Stimulated activated CD4-positive, alpha-beta T cell treated with anti-CD3 and anti-CD28 coated beads, Interleukin-4, amount 100 ng/mL, for 1 hour (primary cell): ENCODE measurements around the gene SPTLC3.

ENCODE experiments used
- DNase-seq: peaks from one replicate; pipeline ENCODE4 v3.0.0-alpha.2; 2020

Gene SPTLC3

DNA sequence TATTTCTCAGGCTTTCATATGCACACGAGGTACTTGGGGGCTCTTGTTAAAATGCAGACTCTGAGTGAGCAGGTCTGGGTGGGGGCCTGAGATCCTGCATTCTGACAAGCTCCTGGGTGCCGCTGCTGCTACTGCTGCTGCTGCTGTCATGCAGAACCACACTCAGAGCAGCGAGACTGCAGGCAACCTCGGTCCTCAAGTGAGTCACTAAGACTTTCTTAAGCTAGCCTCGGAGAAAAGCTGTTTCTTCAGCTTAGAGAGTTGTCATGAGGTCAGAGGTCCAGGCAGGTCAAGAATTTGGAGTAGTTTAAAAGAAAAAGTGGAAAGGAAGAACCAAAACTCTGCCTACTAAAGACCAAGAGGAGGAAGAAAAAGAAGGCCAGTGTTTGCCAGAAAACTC lies 92.9 kb downstream of the SPTLC3 start:
- no peak for DNase-seq

GRCh38 chr20:13102237-13102636 lies 93.5 kb downstream of the SPTLC3 start:
- no peak for DNase-seq

DNA sequence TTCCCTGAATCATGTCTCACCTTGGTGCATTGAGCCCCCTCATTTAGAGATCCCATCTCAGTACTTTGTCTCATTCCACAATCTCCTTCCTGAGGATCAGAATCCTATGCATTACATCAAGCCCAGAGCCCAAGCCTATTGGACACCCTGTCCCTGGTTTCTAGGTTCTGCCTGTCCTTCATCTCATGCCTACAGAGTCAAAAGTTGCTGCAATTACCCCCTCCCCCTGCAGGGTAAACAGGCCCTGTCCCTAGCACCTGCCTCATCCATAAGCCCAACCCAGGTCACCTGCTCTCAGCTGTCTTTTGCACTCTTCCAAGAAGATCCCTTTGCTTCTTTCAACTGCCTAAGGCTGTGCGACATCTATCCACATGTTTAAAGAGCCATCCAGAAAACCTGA lies 93.9 kb downstream of the SPTLC3 start:
- DNase-seq, result no peak

DNA sequence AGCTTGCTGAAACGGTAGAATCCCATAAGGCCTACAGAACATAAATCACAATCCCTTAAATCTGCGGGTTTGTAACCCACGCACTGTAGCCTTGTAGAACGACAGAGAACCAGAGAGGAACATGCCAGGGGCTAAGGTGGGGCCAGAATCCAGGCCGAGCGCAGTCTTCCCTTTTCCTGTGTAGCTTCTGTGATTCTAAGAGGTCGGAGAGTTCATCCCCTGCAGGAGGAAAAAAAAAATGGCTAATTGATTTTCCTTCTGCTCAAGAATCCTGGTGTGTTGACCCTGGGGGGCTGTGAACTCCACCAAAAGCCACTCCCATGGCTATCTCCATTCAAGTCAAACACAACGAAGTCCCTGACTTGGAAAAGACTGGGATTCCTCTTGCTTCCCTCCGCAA lies 96.3 kb downstream of the SPTLC3 start:
- DNase-seq, result no peak

DNA sequence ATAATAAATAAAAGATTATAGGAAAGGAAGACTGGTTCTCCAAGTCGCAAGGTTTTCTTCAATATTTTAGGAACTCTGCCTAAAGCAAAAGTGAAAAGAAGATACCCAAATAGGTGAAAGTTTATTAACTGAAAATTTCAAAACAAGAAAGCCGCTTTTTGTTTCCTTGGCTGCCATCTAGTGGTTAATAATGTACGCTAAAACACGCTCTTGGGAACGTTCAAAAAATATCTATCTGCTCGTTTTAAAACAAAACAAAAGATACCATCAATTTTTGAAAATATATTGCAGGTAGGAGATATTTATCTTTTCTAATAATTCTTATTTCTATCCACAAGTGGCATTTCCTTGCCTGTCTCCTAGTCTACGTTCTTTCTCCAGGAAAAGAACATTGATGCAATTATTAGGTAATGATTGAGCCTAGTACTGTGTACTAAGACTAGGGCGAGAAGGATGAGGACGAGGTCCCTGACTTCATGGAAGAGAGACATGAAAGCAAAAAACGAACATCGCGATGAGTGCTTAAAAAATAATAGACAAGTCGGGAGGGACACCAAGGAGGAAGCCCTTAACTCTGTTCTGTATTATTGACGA lies 97.2 kb downstream of the SPTLC3 start:
- no peak for DNase-seq

GRCh38 chr20:13109658-13110057 lies 100.9 kb downstream of the SPTLC3 start:
- no peak for DNase-seq

GRCh38 chr20:13110796-13111195 lies 102.0 kb downstream of the SPTLC3 start:
- no peak for DNase-seq

DNA sequence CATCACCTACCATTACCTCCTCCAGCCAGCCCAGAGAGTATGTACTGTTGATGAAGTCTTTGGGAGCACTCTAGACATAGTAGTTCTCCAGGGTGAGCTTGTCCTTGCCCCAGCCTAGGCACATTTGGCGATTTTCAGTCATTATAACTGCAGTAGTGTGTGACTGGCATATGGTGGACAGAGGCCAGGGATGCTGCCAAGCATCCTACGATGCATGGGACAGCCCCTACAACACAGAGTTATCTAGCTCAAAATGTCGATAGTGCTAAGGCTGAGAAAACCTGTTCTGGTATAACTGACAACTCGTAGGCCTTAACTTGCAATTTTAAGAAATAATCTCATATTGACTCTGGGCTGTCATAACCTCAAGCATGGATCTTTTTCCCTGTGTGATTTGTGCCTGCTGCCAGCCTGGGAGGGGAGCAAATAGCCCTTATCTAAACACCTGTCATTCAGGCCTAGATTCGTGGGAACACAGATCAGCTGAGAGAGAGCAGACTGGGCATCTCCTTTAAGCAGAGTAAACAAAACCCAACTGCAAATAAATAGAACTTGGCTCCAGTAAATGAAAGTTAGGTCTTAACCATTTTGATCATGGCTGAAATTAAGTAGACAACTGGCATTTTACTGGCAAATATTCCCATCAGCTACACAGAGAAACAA lies 102.6 kb downstream of the SPTLC3 start:
- no peak for DNase-seq

GRCh38 chr20:13113731-13114130 lies 105.0 kb downstream of the SPTLC3 start:
- DNase-seq, result no peak

DNA sequence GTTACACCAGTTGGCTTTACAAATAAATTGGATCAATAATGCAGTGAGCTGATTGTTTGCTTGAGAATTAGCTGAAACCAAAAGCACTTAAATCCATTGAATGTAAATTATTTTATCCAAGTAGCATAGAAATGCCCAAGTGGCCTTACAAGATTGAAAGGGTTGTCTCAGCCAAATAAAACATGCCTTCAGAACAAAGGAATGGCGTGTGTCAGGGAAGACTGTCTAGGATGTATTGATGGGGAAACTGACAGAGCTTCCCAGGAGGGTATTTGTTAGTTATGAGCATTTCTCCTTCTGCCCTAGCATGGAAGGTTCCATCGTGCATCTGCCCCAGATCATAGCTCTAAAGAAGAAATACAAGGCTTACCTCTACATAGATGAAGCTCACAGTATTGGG lies 108.4 kb downstream of the SPTLC3 start:
- DNase-seq, result no peak

GRCh38 chr20:13118676-13119075 lies 109.9 kb downstream of the SPTLC3 start:
- DNase-seq, result no peak

- DNase-seq, result peak; percentile 3
Observed at GRCh38 chr20:13119583-13119982, 110.8 kb downstream of the SPTLC3 start.

GRCh38 chr20:13120471-13120870 lies 111.7 kb downstream of the SPTLC3 start:
- DNase-seq, result no peak

GRCh38 chr20:13121840-13122515 lies 113.2 kb downstream of the SPTLC3 start:
- no peak for DNase-seq

- DNase-seq, result no peak
Observed at GRCh38 chr20:13125486-13125885, 116.7 kb downstream of the SPTLC3 start.

GRCh38 chr20:13128173-13128572 lies 119.4 kb downstream of the SPTLC3 start:
- no peak for DNase-seq

DNA sequence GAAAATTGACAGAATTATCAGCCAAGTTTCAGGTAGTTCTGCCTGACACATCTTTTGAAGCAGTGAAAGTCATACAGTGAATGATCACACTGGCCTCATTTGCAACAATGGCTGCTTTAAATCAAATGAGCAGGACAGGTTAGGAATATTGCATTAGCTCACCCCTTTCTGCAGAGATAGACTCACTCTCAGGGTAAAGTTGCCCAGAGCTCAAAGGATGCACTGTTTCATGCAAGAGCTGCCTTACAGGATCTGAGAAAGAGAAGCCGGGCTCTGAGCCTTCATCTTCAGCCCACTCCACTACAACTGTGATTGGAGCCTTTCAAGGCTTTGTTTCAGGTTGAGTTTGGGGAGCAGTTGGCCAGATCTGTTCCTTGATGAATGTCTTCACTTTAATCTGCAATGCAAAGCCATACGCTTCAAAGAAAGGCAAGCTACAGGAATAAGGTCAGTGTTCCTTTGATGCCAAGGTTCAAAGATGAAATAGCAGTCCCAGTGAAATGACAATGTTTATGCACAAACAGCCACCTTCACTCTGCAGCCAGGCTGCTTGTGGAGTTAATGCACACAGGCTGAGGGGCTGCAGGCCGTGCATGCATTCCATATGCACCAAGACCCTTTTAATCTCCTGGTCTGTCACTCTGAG lies 121.4 kb downstream of the SPTLC3 start:
- DNase-seq, result no peak

GRCh38 chr20:13130707-13131103 lies 121.9 kb downstream of the SPTLC3 start:
- no peak for DNase-seq

- DNase-seq, result no peak
Observed at GRCh38 chr20:13131688-13132087, 122.9 kb downstream of the SPTLC3 start.

DNA sequence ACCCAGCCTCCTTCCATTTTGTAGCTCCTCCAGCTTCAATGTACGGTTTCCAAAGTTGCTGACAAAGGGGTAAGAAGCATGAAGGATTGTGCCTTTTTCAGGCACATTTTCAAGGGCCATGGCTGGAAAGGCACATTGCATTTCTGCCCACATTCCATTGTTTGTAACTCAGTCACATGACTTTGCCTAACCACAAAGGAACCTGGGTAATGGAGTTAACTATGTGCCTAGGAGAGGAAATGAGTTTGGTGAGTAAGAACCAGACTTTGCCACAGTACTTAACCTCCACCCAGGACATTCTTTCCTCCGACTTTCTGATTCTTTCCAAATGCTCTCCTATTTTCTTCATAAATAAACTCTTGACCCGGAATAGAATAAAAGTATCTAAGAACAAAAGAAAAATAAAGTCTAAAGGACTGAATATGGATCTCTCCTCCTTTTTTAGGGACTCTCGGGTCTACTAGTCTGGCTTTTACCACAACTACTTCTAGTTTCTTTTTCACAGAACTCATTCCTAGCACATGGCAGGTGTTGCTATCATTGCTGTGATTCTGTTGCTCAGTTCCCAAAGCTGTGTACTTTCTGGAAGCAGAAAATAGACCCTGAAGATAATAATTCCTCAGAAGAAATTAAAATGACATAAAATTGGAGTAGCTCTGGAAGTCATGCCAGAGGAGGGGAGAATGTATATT lies 130.8 kb downstream of the SPTLC3 start:
- no peak for DNase-seq

GRCh38 chr20:13140201-13140600 lies 131.4 kb downstream of the SPTLC3 start:
- DNase-seq, result no peak

- DNase-seq, result no peak
Observed at GRCh38 chr20:13140775-13141174, 132.0 kb downstream of the SPTLC3 start.

DNA sequence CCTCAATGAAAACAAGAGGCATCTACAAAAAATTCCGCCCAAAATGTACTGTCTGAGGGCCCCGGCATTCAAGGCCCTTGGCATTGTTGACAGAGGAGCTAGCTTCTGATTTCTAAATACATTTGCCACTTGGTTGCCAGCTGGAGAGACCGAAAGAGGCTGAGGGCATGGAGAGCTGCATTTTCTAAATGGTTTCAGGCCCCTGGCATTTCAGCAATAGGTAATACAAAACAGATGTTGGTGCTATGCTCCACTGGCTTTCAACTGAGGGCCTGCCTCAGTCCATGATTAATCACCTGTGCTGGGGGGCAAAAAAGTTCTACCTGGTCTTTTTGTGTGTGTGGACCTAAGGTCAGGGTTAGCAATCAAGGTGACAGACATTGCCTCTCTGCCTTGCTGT lies 132.8 kb downstream of the SPTLC3 start:
- no peak for DNase-seq
